Calu3 (cell line): Measurements from ENCODE around the gene CARTPT. TPM values are rescaled to one million over a fixed set of nuclear protein-coding genes. Genes with fewer than 3 reads are reported as not detected.

Experiments used
- BruUV-seq: library from RNA; stranded (reverse); fragments of 400-500 nt; replicated peaks from 2 replicates; lab custom pipeline; 2021; lab: Mats Ljungman, UMichigan
- CTCF ChIA-PET: fragments of 300-600 bp; sonication (Branson Sonifier 250); formaldehyde crosslinking; loops from one replicate; lab custom pipeline; 2022; ENCODE audit warnings: antibody characterized with exemption; lab: Charles Lee
- DNase-seq: peaks from one replicate; pipeline ENCODE4 v3.0.0; 2022
- H3K27ac Mint-ChIP-seq: one replicate; pipeline ENCODE4 v1.8.0; 2022; ENCODE audit warnings: mixed read lengths; ENCODE audit not compliant: unreplicated experiment
- H3K27me3 Mint-ChIP-seq: one replicate; pipeline ENCODE4 v1.8.0; 2022; ENCODE audit warnings: mixed read lengths; ENCODE audit not compliant: unreplicated experiment
- H3K36me3 Mint-ChIP-seq: one replicate; pipeline ENCODE4 v1.8.0; 2022; ENCODE audit warnings: mild to moderate bottlenecking, moderate library complexity, mixed read lengths; ENCODE audit not compliant: insufficient read depth, unreplicated experiment
- H3K4me1 Mint-ChIP-seq: one replicate; pipeline ENCODE4 v1.8.0; 2022; ENCODE audit warnings: mild to moderate bottlenecking, low read depth, mixed read lengths; ENCODE audit not compliant: unreplicated experiment
- H3K4me3 Mint-ChIP-seq: one replicate; pipeline ENCODE4 v1.8.0; 2022; ENCODE audit warnings: mild to moderate bottlenecking, low read depth, moderate library complexity, mixed read lengths; ENCODE audit not compliant: unreplicated experiment
- H3K9me3 Mint-ChIP-seq: one replicate; pipeline ENCODE4 v1.8.0; 2022; ENCODE audit warnings: low read depth, mixed read lengths; ENCODE audit not compliant: unreplicated experiment
- CTCF ChIP-seq: fragments of 200-600 bp; IDR thresholded peaks from one replicate; pipeline ENCODE4 v1.8.0; 2022; ENCODE audit warnings: antibody characterized with exemption; ENCODE audit not compliant: unreplicated experiment
- intact Hi-C: fragments of 100-400 bp; cut with micrococcal nuclease; formaldehyde crosslinking; loops from one replicate; pipeline ENCODE4 v1.10.0; 2022; ENCODE audit not compliant: unreplicated experiment
- total RNA-seq: library from RNA; stranded (reverse); gene quantifications from 2 replicates; pipeline ENCODE4 v1.2.3, GENCODE V29; 2022

The CARTPT gene
- total RNA-seq, 1 experiment from 2014 or later, result not detected

- no peaks in the 10 kb centered on the region for H3K27me3 Mint-ChIP-seq
- H3K4me1 Mint-ChIP-seq, result peaks cover 32% of the 10 kb centered on the region
- CTCF ChIA-PET, result no interaction called here
- BruUV-seq, result no TSS peak
- no peak for TF ChIP-seq CTCF
- intact Hi-C loops, result loop anchor here (5.0 kb wide), 1 partner anchor 57 kb away; no protein-coding TSS in a partner anchor
- H3K9me3 Mint-ChIP-seq, result no peaks in the 10 kb centered on the region
- peaks cover 5% of the 10 kb centered on the region for H3K36me3 Mint-ChIP-seq
- no peak overlapping the region for H3K27ac Mint-ChIP-seq
- DNase-seq, result no peak
- no peak overlapping the region for H3K4me3 Mint-ChIP-seq
Measured at GRCh38 chr5:71695595-71695994, 23.5 kb upstream of the CARTPT start.

- DNase-seq, result no peak
- CTCF ChIA-PET, result interaction anchor here (1.2 kb wide), 1 partner anchor 40 kb away, joined by 3 read pairs; no protein-coding TSS in a partner anchor
Measured at GRCh38 chr5:71697967-71698366, 21.1 kb upstream of the CARTPT start.

GRCh38 chr5:71699233-71699632 lies 19.8 kb upstream of the CARTPT start:
- BruUV-seq, result no TSS peak
- peak overlapping the region; percentile 78 for H3K27ac Mint-ChIP-seq
- no peak overlapping the region for H3K4me3 Mint-ChIP-seq
- H3K9me3 Mint-ChIP-seq, result no peaks in the 10 kb centered on the region
- intact Hi-C loops, result loop anchor here (5.0 kb wide), 1 partner anchor 53 kb away; no protein-coding TSS in a partner anchor
- no peak for DNase-seq
- CTCF ChIA-PET, result interaction anchor here (0.9 to 1.2 kb wide), 2 partner anchors 8 to 39 kb away, joined by 3 read pairs; no protein-coding TSS in a partner anchor
- peaks cover 39% of the 10 kb centered on the region for H3K4me1 Mint-ChIP-seq
- H3K36me3 Mint-ChIP-seq, result peaks cover 5% of the 10 kb centered on the region
- no peaks in the 10 kb centered on the region for H3K27me3 Mint-ChIP-seq
- TF ChIP-seq CTCF, result no peak

More at GRCh38 chr5:71697967-71698366, 21.1 kb upstream of the CARTPT start:
- Mint-ChIP-seq H3K27me3 (no peaks in the 10 kb centered on the region), H3K27ac (no peak overlapping the region), H3K9me3 (no peaks in the 10 kb centered on the region), H3K4me1 (peaks cover 42% of the 10 kb centered on the region), H3K4me3 (no peak overlapping the region), H3K36me3 (peaks cover 5% of the 10 kb centered on the region)
- intact Hi-C loops, result loop anchor here (5.0 kb wide), 1 partner anchor 54 kb away; no protein-coding TSS in a partner anchor
- no TSS peak for BruUV-seq
- peak; percentile 31 for TF ChIP-seq CTCF

GRCh38 chr5:71699751-71700150 lies 19.3 kb upstream of the CARTPT start:
- BruUV-seq, result no TSS peak
- H3K27me3 Mint-ChIP-seq, result no peaks in the 10 kb centered on the region
- H3K36me3 Mint-ChIP-seq, result peaks cover 5% of the 10 kb centered on the region
- no peak for TF ChIP-seq CTCF
- no peaks in the 10 kb centered on the region for H3K9me3 Mint-ChIP-seq
- intact Hi-C loops, result loop anchor here (5.0 kb wide), 1 partner anchor 53 kb away; no protein-coding TSS in a partner anchor
- CTCF ChIA-PET, result interaction anchor here (1.2 kb wide), 1 partner anchor 38 kb away, joined by 3 read pairs; no protein-coding TSS in a partner anchor
- no peak overlapping the region for H3K4me3 Mint-ChIP-seq
- no peak overlapping the region for H3K27ac Mint-ChIP-seq
- no peak for DNase-seq
- H3K4me1 Mint-ChIP-seq, result peaks cover 34% of the 10 kb centered on the region
